ENCODE data around the gene GSG1. TPM values are rescaled to one million over a fixed set of nuclear protein-coding genes. Genes with fewer than 3 reads are reported as not detected.

The GSG1 gene
- total RNA-seq, 1 experiment from 2014 or later = 0.28 TPM

DNA sequence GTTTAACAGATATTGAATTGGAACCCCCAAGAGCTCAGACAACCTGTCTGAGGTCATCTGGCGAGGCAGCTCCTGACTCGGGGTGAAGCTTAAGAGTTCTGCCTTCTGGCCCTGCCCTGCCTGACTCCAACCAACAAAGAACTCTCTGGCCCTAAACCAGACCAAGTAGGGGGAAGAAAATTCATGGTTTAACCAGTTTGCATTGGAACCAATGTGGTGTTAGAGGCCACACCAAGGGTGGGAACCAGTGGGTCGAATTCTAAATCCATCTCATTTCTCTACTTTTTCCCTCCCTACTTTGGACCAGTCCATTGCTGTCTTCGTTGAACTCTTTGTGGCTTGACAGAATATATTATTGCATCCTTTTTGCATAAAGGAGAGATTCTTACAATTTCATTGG, 30.4 kb upstream of the GSG1 start (continued):
- TF ChIP-seq, protein P1, sequence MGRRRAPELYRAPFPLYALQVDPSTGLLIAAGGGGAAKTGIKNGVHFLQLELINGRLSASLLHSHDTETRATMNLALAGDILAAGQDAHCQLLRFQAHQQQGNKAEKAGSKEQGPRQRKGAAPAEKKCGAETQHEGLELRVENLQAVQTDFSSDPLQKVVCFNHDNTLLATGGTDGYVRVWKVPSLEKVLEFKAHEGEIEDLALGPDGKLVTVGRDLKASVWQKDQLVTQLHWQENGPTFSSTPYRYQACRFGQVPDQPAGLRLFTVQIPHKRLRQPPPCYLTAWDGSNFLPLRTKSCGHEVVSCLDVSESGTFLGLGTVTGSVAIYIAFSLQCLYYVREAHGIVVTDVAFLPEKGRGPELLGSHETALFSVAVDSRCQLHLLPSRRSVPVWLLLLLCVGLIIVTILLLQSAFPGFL (CRISPR knock-in tag; IDR thresholded peaks at IDR 0.05; ENCODE audit: borderline replicate concordance) = no peak

DNA sequence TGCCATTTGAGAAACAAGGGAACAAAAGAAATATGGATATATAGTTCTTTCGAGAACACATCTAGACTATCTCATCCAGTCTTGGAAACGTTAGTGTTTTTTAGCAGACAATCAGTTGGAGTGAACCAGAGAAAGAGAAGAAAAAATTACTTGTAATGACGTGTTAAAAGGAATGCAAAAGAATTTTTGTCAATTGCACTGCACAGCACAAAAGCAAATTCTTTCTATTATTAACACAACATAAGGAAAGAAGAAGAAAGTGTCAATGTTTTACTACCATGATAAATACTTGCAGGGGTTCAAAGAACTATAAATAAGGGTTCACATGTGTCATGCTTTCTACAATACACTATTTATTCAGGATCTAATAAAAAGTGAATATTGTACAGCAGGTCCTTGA, 27.5 kb upstream of the GSG1 start:
- peaks cover 12% of the 10 kb centered on the region for H3K4me1 Mint-ChIP-seq
- no peaks in the 10 kb centered on the region for H3K36me3 Mint-ChIP-seq
- ChIA-PET CTCF (no interaction called here), POLR2A (no interaction called here)
- H3K9me3 Mint-ChIP-seq = no peaks in the 10 kb centered on the region
- DNase-seq (ENCODE audit: low spot score) (no peak), ATAC-seq (no peak)
- no peak overlapping the region for H3K27ac Mint-ChIP-seq
- TF ChIP-seq, protein P1 (CRISPR knock-in tag; IDR thresholded peaks at IDR 0.05; ENCODE audit: borderline replicate concordance) = no peak
- no peak for TF ChIP-seq TEAD1 (CRISPR knock-in tag; IDR thresholded peaks at IDR 0.05)
- H3K27me3 Mint-ChIP-seq (ENCODE audit: low read depth) = no peaks in the 10 kb centered on the region
- H3K4me3 Mint-ChIP-seq = no peak overlapping the region

DNA sequence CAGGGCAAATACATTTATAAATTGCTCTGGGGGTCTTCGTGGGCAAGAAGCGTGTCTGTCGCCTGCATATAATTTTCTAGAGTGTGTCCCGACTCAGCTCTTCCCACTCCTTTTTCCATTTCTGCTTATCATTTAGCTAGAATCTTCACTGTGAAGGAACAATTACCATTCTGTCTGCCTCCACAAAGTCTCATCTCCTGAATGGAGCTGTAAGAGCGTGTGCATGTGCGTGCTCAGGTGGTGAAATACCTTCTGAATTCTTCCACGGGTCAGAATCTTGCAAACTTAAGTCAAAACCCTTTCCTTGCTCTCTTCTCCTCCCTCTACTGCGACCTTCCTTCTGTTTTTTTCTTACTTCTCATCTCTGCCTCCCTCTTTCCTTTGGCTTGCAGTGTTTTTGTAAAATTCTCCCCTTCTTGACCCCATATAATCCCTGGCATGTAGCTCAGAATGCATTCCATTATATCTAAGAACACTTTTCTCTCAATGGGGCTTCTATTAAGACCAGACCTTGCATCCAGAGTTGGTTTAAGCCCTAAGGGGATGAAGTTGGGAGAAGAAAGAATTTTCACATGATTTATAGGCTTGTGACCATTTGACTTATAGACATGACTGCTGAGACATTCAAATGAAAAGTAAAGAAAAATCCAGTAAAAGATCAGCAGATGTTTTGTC, 25.0 kb upstream of the GSG1 start:
- ChIA-PET CTCF (interaction anchor here (0.8 to 1.0 kb wide), 2 partner anchors 29 to 80 kb away, joined by 3 read pairs; no protein-coding TSS in a partner anchor), POLR2A (no interaction called here)
- no peak overlapping the region for H3K4me3 Mint-ChIP-seq
- no peak for ATAC-seq
- H3K4me1 Mint-ChIP-seq = peaks cover 11% of the 10 kb centered on the region
- TF ChIP-seq CREM (CRISPR knock-in tag; IDR thresholded peaks at IDR 0.05) (no peak), ZNF263 (CRISPR knock-in tag; IDR thresholded peaks at IDR 0.05; ENCODE audit: low read depth) (no peak), EMX1 (CRISPR knock-in tag; IDR thresholded peaks at IDR 0.05) (no peak), ATF1 (CRISPR knock-in tag; IDR thresholded peaks at IDR 0.05) (no peak), CREB1 (CRISPR knock-in tag; IDR thresholded peaks at IDR 0.05) (no peak), ZNF121 (CRISPR knock-in tag; IDR thresholded peaks at IDR 0.05) (no peak), TEAD1 (CRISPR knock-in tag; IDR thresholded peaks at IDR 0.05) (no peak), NFATC4 (CRISPR knock-in tag; IDR thresholded peaks at IDR 0.05) (no peak), ESRRA (CRISPR knock-in tag; IDR thresholded peaks at IDR 0.05; ENCODE audit: borderline replicate concordance) (no peak), SMAD4 (CRISPR knock-in tag; IDR thresholded peaks at IDR 0.05) (no peak)
- TF ChIP-seq, protein P2, sequence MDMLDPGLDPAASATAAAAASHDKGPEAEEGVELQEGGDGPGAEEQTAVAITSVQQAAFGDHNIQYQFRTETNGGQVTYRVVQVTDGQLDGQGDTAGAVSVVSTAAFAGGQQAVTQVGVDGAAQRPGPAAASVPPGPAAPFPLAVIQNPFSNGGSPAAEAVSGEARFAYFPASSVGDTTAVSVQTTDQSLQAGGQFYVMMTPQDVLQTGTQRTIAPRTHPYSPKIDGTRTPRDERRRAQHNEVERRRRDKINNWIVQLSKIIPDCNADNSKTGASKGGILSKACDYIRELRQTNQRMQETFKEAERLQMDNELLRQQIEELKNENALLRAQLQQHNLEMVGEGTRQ (CRISPR knock-in tag; IDR thresholded peaks at IDR 0.05) = no peak
- TF ChIP-seq, protein P3, sequence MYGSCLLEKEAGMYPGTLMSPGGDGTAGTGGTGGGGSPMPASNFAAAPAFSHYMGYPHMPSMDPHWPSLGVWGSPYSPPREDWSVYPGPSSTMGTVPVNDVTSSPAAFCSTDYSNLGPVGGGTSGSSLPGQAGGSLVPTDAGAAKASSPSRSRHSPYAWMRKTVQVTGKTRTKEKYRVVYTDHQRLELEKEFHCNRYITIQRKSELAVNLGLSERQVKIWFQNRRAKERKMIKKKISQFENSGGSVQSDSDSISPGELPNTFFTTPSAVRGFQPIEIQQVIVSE (CRISPR knock-in tag; IDR thresholded peaks at IDR 0.05; ENCODE audit: borderline replicate concordance) = no peak
- TF ChIP-seq, protein P4, sequence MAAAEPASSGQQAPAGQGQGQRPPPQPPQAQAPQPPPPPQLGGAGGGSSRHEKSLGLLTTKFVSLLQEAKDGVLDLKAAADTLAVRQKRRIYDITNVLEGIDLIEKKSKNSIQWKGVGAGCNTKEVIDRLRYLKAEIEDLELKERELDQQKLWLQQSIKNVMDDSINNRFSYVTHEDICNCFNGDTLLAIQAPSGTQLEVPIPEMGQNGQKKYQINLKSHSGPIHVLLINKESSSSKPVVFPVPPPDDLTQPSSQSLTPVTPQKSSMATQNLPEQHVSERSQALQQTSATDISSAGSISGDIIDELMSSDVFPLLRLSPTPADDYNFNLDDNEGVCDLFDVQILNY (CRISPR knock-in tag; IDR thresholded peaks at IDR 0.05) = no peak
- TF ChIP-seq, protein P5, sequence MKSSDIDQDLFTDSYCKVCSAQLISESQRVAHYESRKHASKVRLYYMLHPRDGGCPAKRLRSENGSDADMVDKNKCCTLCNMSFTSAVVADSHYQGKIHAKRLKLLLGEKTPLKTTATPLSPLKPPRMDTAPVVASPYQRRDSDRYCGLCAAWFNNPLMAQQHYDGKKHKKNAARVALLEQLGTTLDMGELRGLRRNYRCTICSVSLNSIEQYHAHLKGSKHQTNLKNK (CRISPR knock-in tag; IDR thresholded peaks at IDR 0.05) = no peak
- TF ChIP-seq, protein P6, sequence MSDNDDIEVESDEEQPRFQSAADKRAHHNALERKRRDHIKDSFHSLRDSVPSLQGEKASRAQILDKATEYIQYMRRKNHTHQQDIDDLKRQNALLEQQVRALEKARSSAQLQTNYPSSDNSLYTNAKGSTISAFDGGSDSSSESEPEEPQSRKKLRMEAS (CRISPR knock-in tag; IDR thresholded peaks at IDR 0.05) = no peak
- TF ChIP-seq, protein P7, sequence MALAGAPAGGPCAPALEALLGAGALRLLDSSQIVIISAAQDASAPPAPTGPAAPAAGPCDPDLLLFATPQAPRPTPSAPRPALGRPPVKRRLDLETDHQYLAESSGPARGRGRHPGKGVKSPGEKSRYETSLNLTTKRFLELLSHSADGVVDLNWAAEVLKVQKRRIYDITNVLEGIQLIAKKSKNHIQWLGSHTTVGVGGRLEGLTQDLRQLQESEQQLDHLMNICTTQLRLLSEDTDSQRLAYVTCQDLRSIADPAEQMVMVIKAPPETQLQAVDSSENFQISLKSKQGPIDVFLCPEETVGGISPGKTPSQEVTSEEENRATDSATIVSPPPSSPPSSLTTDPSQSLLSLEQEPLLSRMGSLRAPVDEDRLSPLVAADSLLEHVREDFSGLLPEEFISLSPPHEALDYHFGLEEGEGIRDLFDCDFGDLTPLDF (CRISPR knock-in tag; IDR thresholded peaks at IDR 0.05) = no peak
- TF ChIP-seq, protein P8, sequence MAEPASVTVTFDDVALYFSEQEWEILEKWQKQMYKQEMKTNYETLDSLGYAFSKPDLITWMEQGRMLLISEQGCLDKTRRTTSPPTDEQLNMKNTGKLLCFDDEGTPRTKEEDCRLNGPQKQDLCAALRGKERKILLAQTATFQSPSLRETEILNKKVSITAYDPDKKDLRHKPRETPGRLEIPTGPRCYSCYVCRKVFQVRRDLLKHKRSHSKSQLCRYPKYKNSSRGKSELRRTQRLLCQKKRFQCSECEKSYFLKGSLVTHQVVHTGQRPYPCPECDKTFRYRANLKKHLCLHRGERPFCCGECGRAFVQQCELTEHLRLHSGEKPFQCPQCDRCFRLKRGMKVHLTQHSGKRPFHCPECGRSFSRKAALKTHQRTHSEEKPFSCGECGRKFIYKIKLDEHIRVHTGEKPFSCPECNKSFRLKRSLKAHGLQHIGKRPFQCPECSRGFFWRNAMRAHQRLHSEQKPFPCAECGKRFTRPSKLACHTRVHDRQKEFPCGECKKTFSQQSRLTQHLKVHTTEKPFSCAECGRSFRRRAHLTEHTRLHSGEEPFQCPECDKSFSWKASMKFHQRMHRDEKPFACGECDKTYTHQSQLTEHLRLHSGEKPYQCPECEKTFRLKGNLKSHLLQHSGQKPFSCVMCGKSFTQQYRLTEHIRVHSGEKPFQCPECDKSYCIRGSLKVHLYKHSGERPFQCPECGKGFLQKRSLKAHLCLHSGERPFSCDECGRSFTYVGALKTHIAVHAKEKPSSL (CRISPR knock-in tag; conservative IDR thresholded peaks at IDR 0.05) = no peak
- TF ChIP-seq, protein P1 (CRISPR knock-in tag; IDR thresholded peaks at IDR 0.05; ENCODE audit: borderline replicate concordance) = no peak
- no peak for DNase-seq (ENCODE audit: low spot score)
- no peaks in the 10 kb centered on the region for H3K9me3 Mint-ChIP-seq
- H3K27me3 Mint-ChIP-seq (ENCODE audit: low read depth) = no peaks in the 10 kb centered on the region
- no peak overlapping the region for H3K27ac Mint-ChIP-seq
- H3K36me3 Mint-ChIP-seq = no peaks in the 10 kb centered on the region

All from WTC11 (cell line).